Measurements from ENCODE around the gene NOS3.

The NOS3 gene

GRCh38 chr7:151016942-151017341 is 26.1 kb downstream of the NOS3 start:
- H3K27ac ChIP-seq (ENCODE audit: extremely low read depth, low read depth, low read length) = no peak overlapping the region
- H3K4me1 ChIP-seq (ENCODE audit: control insufficient read depth, insufficient read depth, low read length) = no peaks in the 10 kb centered on the region
- no peaks in the 10 kb centered on the region for H3K36me3 ChIP-seq (ENCODE audit: control insufficient read depth in 2 of 2, insufficient read depth in 1 of 2, low read length in 2 of 2)
- ChIA-PET CTCF (interaction anchor here (0.5 to 2.8 kb wide), 7 partner anchors 9 to 739 kb away, joined by 4 to 29 read pairs (median 7); no protein-coding TSS in a partner anchor), POLR2A (no interaction called here)
- no peak overlapping the region for H3K4me3 ChIP-seq (ENCODE audit: low read depth, low read length)
- H3K9me3 ChIP-seq (ENCODE audit: control insufficient read depth, insufficient read depth, low read depth, low read length) = no peaks in the 10 kb centered on the region
- TF ChIP-seq SALL2 (tag by site-specific recombination; IDR thresholded peaks at IDR 0.05; ENCODE audit: borderline replicate concordance) = no peak
- no peak for TF ChIP-seq ZNF843 (tag by site-specific recombination; IDR thresholded peaks at IDR 0.05)
- TF ChIP-seq ZNF768 (tag by site-specific recombination; IDR thresholded peaks at IDR 0.05) = no peak
- no peak for TF ChIP-seq ZSCAN23 (tag by site-specific recombination; IDR thresholded peaks at IDR 0.05)
- no peak for TF ChIP-seq HIC1 (tag by site-specific recombination; IDR thresholded peaks at IDR 0.05)
- no peak for TF ChIP-seq OSR2 (tag by site-specific recombination; IDR thresholded peaks at IDR 0.05)
- TF ChIP-seq GLI4 (tag by site-specific recombination; IDR thresholded peaks at IDR 0.05) = no peak
- no peak for TF ChIP-seq ZNF473 (tag by site-specific recombination; IDR thresholded peaks at IDR 0.05)
- TF ChIP-seq ZBTB20 (tag by site-specific recombination; IDR thresholded peaks at IDR 0.05) = no peak
- no peak for TF ChIP-seq ZSCAN30 (tag by site-specific recombination; IDR thresholded peaks at IDR 0.05)

- Histone ChIP-seq H3K27ac (ENCODE audit: extremely low read depth, low read depth, low read length) (no peak overlapping the region), H3K9me3 (ENCODE audit: control insufficient read depth, insufficient read depth, low read depth, low read length) (no peaks in the 10 kb centered on the region), H3K36me3 (ENCODE audit: control insufficient read depth in 2 of 2, insufficient read depth in 1 of 2, low read length in 2 of 2) (no peaks in the 10 kb centered on the region), H3K4me3 (ENCODE audit: low read depth, low read length) (no peak overlapping the region), H3K4me1 (ENCODE audit: control insufficient read depth, insufficient read depth, low read length) (no peaks in the 10 kb centered on the region)
- no peak for TF ChIP-seq ZNF449 (tag by site-specific recombination; IDR thresholded peaks at IDR 0.05)
- TF ChIP-seq PRDM1 (tag by site-specific recombination; IDR thresholded peaks at IDR 0.05) = no peak
- TF ChIP-seq ZNF2 (tag by site-specific recombination; IDR thresholded peaks at IDR 0.05) = no peak
- TF ChIP-seq PRDM4 (tag by site-specific recombination; IDR thresholded peaks at IDR 0.05) = no peak
- POLR2A ChIA-PET = interaction anchor here (1.7 kb wide), 1 partner anchor 11 kb away, joined by 8 read pairs; the partner anchor contains the start of gene ABCB8
- CTCF ChIA-PET = interaction anchor here (0.6 to 2.9 kb wide), 22 partner anchors 8 to 739 kb away, joined by 3 to 29 read pairs (median 6); partner anchors contain the start of genes ABCB8, AOC1 and NOS3
Observed at GRCh38 chr7:151017370-151017952, 26.6 kb downstream of the NOS3 start.

- Histone ChIP-seq H3K27ac (ENCODE audit: extremely low read depth, low read depth, low read length) (no peak overlapping the region; the same call in 1 of the 2 replicates), H3K36me3 (ENCODE audit: control insufficient read depth in 2 of 2, insufficient read depth in 1 of 2, low read length in 2 of 2) (no peaks in the 10 kb centered on the region), H3K4me1 (ENCODE audit: control insufficient read depth, insufficient read depth, low read length) (no peaks in the 10 kb centered on the region), H3K4me3 (ENCODE audit: low read depth, low read length) (no peak overlapping the region), H3K9me3 (ENCODE audit: control insufficient read depth, insufficient read depth, low read depth, low read length) (no peaks in the 10 kb centered on the region)
- POLR2A ChIA-PET = interaction anchor here (1.7 kb wide), 1 partner anchor 10 kb away, joined by 8 read pairs; the partner anchor contains the start of gene ABCB8
- CTCF ChIA-PET = interaction anchor here (0.6 to 3.1 kb wide), 48 partner anchors 8 to 1055 kb away, joined by 3 to 29 read pairs (median 4); partner anchors contain the start of genes ABCB8, AOC1 and NOS3
- TF ChIP-seq TRIM28 (IDR thresholded peaks at IDR 0.05; ENCODE audit: borderline replicate concordance, low read length) (no peak; the same call in 1 of the 2 replicates), ZNF645 (tag by site-specific recombination; IDR thresholded peaks at IDR 0.05) (no peak), ZNF701 (tag by site-specific recombination; IDR thresholded peaks at IDR 0.05) (no peak), ZNF239 (tag by site-specific recombination; IDR thresholded peaks at IDR 0.05) (no peak), ZBTB6 (tag by site-specific recombination; IDR thresholded peaks at IDR 0.05) (no peak), ZNF677 (tag by site-specific recombination; IDR thresholded peaks at IDR 0.05) (no peak), ZBTB20 (tag by site-specific recombination; IDR thresholded peaks at IDR 0.05) (no peak), GFI1B (tag by site-specific recombination; IDR thresholded peaks at IDR 0.05) (no peak)
Observed at GRCh38 chr7:151017953-151018420, 27.2 kb downstream of the NOS3 start.

All from HEK293 (cell line).